Kidney epithelial cell (primary cell): ENCODE measurements around the gene MED13L. TPM values are rescaled to one million over a fixed set of nuclear protein-coding genes. Genes with fewer than 3 reads are reported as not detected.

ENCODE experiments used
- DNase-seq: peaks from one replicate; pipeline ENCODE4 v3.0.0-alpha.2; 2010; ENCODE audit warnings: low read depth
- H3K27me3 ChIP-seq: 2 replicates; pipeline ENCODE4 v1.6.0; 2011; ENCODE audit warnings: low read length; ENCODE audit not compliant: control insufficient read depth, insufficient read depth
- H3K36me3 ChIP-seq: 2 replicates; pipeline ENCODE4 v1.5.1; 2011; ENCODE audit warnings: low read length; ENCODE audit not compliant: control insufficient read depth, insufficient read depth
- H3K4me3 ChIP-seq: 2 replicates; pipeline ENCODE4 v1.5.1; 2011; ENCODE audit warnings: low read depth, mild to moderate bottlenecking, control low read depth, low read length
- CTCF ChIP-seq: IDR thresholded peaks from 2 replicates; pipeline ENCODE4 v1.5.1; 2011; ENCODE audit warnings: mild to moderate bottlenecking, moderate library complexity, low read length, control low read depth, inconsistent platforms; ENCODE audit not compliant: insufficient read depth, poor library complexity, severe bottlenecking
- total RNA-seq: library from RNA; depleted of rRNA; stranded (reverse); fragments of >200 nt; gene quantifications from 2 replicates; pipeline ENCODE4 v1.2.3, GENCODE V29; 2015

MED13L gene
- total RNA-seq, 1 donor from 2014 or later: 45.9 TPM

- Histone ChIP-seq H3K27me3 (no peaks in the 10 kb centered on the region), H3K4me3 (no peak overlapping the region), H3K36me3 (no peaks in the 10 kb centered on the region)
- TF ChIP-seq CTCF: no peak
- no peak for DNase-seq
These were observed 24.1 kb upstream of the MED13L start for GRCh38 chr12:116301621-116302020.

GRCh38 chr12:116299665-116300328 lies 22.3 kb upstream of the MED13L start:
- no peaks in the 10 kb centered on the region for H3K27me3 ChIP-seq
- no peaks in the 10 kb centered on the region for H3K36me3 ChIP-seq
- TF ChIP-seq CTCF: no peak
- DNase-seq: no peak
- H3K4me3 ChIP-seq: no peak overlapping the region

GRCh38 chr12:116299064-116299463 lies 21.6 kb upstream of the MED13L start:
- no peak for DNase-seq
- H3K4me3 ChIP-seq: no peak overlapping the region
- H3K36me3 ChIP-seq: no peaks in the 10 kb centered on the region
- no peak for TF ChIP-seq CTCF
- no peaks in the 10 kb centered on the region for H3K27me3 ChIP-seq

- no peaks in the 10 kb centered on the region for H3K27me3 ChIP-seq
- TF ChIP-seq CTCF: no peak
- DNase-seq: no peak
- H3K4me3 ChIP-seq: no peak overlapping the region
- no peaks in the 10 kb centered on the region for H3K36me3 ChIP-seq
These were observed 21.1 kb upstream of the MED13L start for GRCh38 chr12:116298578-116298977.

GRCh38 chr12:116297224-116297834 lies 19.8 kb upstream of the MED13L start:
- no peak for TF ChIP-seq CTCF
- H3K27me3 ChIP-seq: no peaks in the 10 kb centered on the region
- DNase-seq: no peak

More at GRCh38 chr12:116297224-116297834, 19.8 kb upstream of the MED13L start:
- Histone ChIP-seq H3K4me3 (no peak overlapping the region), H3K36me3 (no peaks in the 10 kb centered on the region)
